Gastroesophageal sphincter (tissue), 4 donors: ENCODE data around the gene SMG7. TPM values are rescaled to one million over a fixed set of nuclear protein-coding genes. Genes with fewer than 3 reads are reported as not detected.

Experiments
- ATAC-seq: fragments of 150-250 bp; one replicate; pipeline ENCODE4 v1.9.1; 2016; ENCODE audit warnings: mild to moderate bottlenecking, moderate library complexity
- H3K27ac ChIP-seq, 4 donors: fragments of 200-600 bp; sonication (generic) in 3 of 4; 1 replicate in 3 of 4; 2 replicates in 1 of 4; pipeline ENCODE4 v1.5.1; 2016 to 2019
- H3K27me3 ChIP-seq: fragments of 200-600 bp; sonication (generic); one replicate; pipeline ENCODE4 v1.5.1; 2019
- H3K36me3 ChIP-seq, 2 donors: fragments of 200-600 bp; sonication (generic); one replicate each; pipeline ENCODE4 v1.5.1; 2019; ENCODE audit warnings: control low read depth in 1 of 2
- H3K4me1 ChIP-seq, 3 donors: fragments of 200-600 bp; sonication (generic); 1 replicate in 2 of 3; 2 replicates in 1 of 3; pipeline ENCODE4 v1.5.1; 2016 to 2019; ENCODE audit warnings: control low read depth in 2 of 3
- H3K4me3 ChIP-seq, 2 donors: fragments of 200-600 bp; sonication (generic); one replicate each; pipeline ENCODE4 v1.5.1; 2019; ENCODE audit warnings: mild to moderate bottlenecking in 1 of 2, moderate library complexity in 1 of 2
- H3K9me3 ChIP-seq, 3 donors: fragments of 200-600 bp; sonication (generic); one replicate each; pipeline ENCODE4 v1.5.1; 2017 to 2019; ENCODE audit warnings: control low read depth in 2 of 3
- CTCF ChIP-seq, 4 experiments: fragments of 200-600 bp in 2 of 4; fragments of 450-650 bp in 2 of 4; sonication (generic) in 1 of 4; IDR thresholded peaks; one replicate each; pipeline ENCODE4 v1.5.1; 2017 to 2019; ENCODE audit warnings: antibody characterized with exemption in 4 of 4, mild to moderate bottlenecking in 2 of 4, moderate library complexity in 2 of 4
- EP300 ChIP-seq: sonication (generic); formaldehyde crosslinking; IDR thresholded peaks from one replicate; pipeline ENCODE4 v1.6.1; 2017; ENCODE audit warnings: antibody characterized with exemption, mild to moderate bottlenecking
- POLR2A ChIP-seq, 2 donors: fragments of 450-650 bp; IDR thresholded peaks; one replicate each; pipeline ENCODE4 v1.6.1; 2017; ENCODE audit warnings: antibody characterized with exemption in 2 of 2, mild to moderate bottlenecking in 2 of 2, moderate library complexity in 1 of 2
- POLR2AphosphoS5 ChIP-seq: sonication (generic); formaldehyde crosslinking; IDR thresholded peaks from one replicate; pipeline ENCODE4 v1.6.1; 2017; ENCODE audit warnings: antibody characterized with exemption
- WGBS, 2 donors: methylation state at CpG; one replicate each; pipeline ENCODE4 v1.1.5; 2018; ENCODE audit warnings: low coverage in 1 of 2; 5-methylcytosine and 5-hydroxymethylcytosine counted together
- total RNA-seq, 4 donors: library from RNA; depleted of rRNA; stranded (reverse); fragments of >200 nt; gene quantifications; one replicate each; pipeline ENCODE4 v1.1.0, GENCODE V29; 2016

SMG7 gene
- total RNA-seq, 4 donors from 2014 or later: 31.9 to 55.9 (median 38.2) TPM

- Histone ChIP-seq H3K9me3 (no peaks in the 10 kb centered on the region), H3K36me3 (no peaks in the 10 kb centered on the region), H3K27me3 (no peaks in the 10 kb centered on the region), H3K4me1 (peaks cover 0 to 6% (median 0%) of the 10 kb centered on the region in 3 donors), H3K4me3 (no peak overlapping the region), H3K27ac (no peak overlapping the region)
- ATAC-seq: no peak
- 37 to 80% methylated on average over 2 to 3 of the region's 3 CpGs for WGBS, 2 donors
- TF ChIP-seq CTCF (IDR thresholded peaks at IDR 0.05) (no peak), EP300 (no peak), POLR2AphosphoS5 (no peak), POLR2A (IDR thresholded peaks at IDR 0.05) (no peak)
Observed at GRCh38 chr1:183593356-183593755, 121.1 kb downstream of the SMG7 start.

- TF ChIP-seq CTCF (IDR thresholded peaks at IDR 0.05) (no peak), EP300 (no peak), POLR2AphosphoS5 (no peak), POLR2A (IDR thresholded peaks at IDR 0.05) (no peak)
- H3K27me3 ChIP-seq: no peaks in the 10 kb centered on the region
- peaks cover 0 to 7% (median 0%) of the 10 kb centered on the region in 3 donors for H3K4me1 ChIP-seq
- no peaks in the 10 kb centered on the region for H3K9me3 ChIP-seq
- no peak overlapping the region for H3K4me3 ChIP-seq
- WGBS, 2 donors: 60 to 100% methylated on average over 1 to 2 of the region's 2 CpGs
- no peak for ATAC-seq
- H3K36me3 ChIP-seq: no peaks in the 10 kb centered on the region
- no peak overlapping the region for H3K27ac ChIP-seq
Observed at GRCh38 chr1:183595537-183595936, 123.2 kb downstream of the SMG7 start.

- no peaks in the 10 kb centered on the region for H3K27me3 ChIP-seq
- ATAC-seq: no peak
- no peak for TF ChIP-seq POLR2A (IDR thresholded peaks at IDR 0.05)
- no peak for TF ChIP-seq CTCF (IDR thresholded peaks at IDR 0.05)
- no peak for TF ChIP-seq EP300
- no peak for TF ChIP-seq POLR2AphosphoS5
- no peak overlapping the region for H3K4me3 ChIP-seq
- no peaks in the 10 kb centered on the region for H3K9me3 ChIP-seq
- no peak overlapping the region for H3K27ac ChIP-seq
- WGBS, 2 donors: 81 to 87% methylated on average over 5 of the region's 5 CpGs
- H3K4me1 ChIP-seq: peaks cover 0 to 7% (median 0%) of the 10 kb centered on the region in 3 donors
- H3K36me3 ChIP-seq: no peaks in the 10 kb centered on the region
Observed at GRCh38 chr1:183596500-183596899, 124.2 kb downstream of the SMG7 start.

GRCh38 chr1:183597656-183598347 lies 125.5 kb downstream of the SMG7 start:
- no peak overlapping the region for H3K4me3 ChIP-seq
- H3K9me3 ChIP-seq: no peaks in the 10 kb centered on the region
- peaks cover 0 to 7% (median 0%) of the 10 kb centered on the region in 3 donors for H3K4me1 ChIP-seq
- no peak overlapping the region for H3K27ac ChIP-seq
- 67 to 81% methylated on average over 2 to 5 of the region's 5 CpGs for WGBS, 2 donors
- TF ChIP-seq POLR2A (IDR thresholded peaks at IDR 0.05) (no peak), CTCF (IDR thresholded peaks at IDR 0.05) (no peak), EP300 (no peak), POLR2AphosphoS5 (no peak)
- no peaks in the 10 kb centered on the region for H3K27me3 ChIP-seq
- no peaks in the 10 kb centered on the region for H3K36me3 ChIP-seq
- no peak for ATAC-seq

GRCh38 chr1:183598386-183598785 lies 126.1 kb downstream of the SMG7 start:
- Histone ChIP-seq H3K4me1 (peaks cover 0 to 7% (median 0%) of the 10 kb centered on the region in 3 donors), H3K4me3 (no peak overlapping the region), H3K27me3 (no peaks in the 10 kb centered on the region), H3K27ac (no peak overlapping the region), H3K9me3 (no peaks in the 10 kb centered on the region), H3K36me3 (no peaks in the 10 kb centered on the region)
- ATAC-seq: no peak
- no peak for TF ChIP-seq POLR2A (IDR thresholded peaks at IDR 0.05)
- TF ChIP-seq POLR2AphosphoS5: no peak
- no peak for TF ChIP-seq CTCF (IDR thresholded peaks at IDR 0.05)
- TF ChIP-seq EP300: no peak
- WGBS, 2 donors: 32 to 53% methylated on average over 2 of the region's 2 CpGs
